Transverse colon (tissue), 4 donors: ENCODE measurements around the gene KCNAB2. TPM values are rescaled to one million over a fixed set of nuclear protein-coding genes. Genes with fewer than 3 reads are reported as not detected.

Experiments used
- DNase-seq: peaks from one replicate; pipeline ENCODE4 v3.0.0-alpha.2; 2019
- H3K27ac ChIP-seq, 4 donors: fragments of 200-600 bp; sonication (generic); 2 replicates each; pipeline ENCODE4 v1.5.1; 2016 to 2018; ENCODE audit warnings: inconsistent platforms in 4 of 4
- H3K27me3 ChIP-seq: fragments of 200-600 bp; sonication (generic); 2 replicates; pipeline ENCODE4 v1.5.1; 2017; ENCODE audit warnings: inconsistent platforms
- H3K36me3 ChIP-seq, 4 donors: fragments of 200-600 bp; sonication (generic); 2 replicates each; pipeline ENCODE4 v1.5.1; 2017 to 2019; ENCODE audit warnings: inconsistent platforms in 4 of 4
- H3K4me1 ChIP-seq, 4 donors: fragments of 200-600 bp; sonication (generic); 2 replicates each; pipeline ENCODE4 v1.5.1; 2017 to 2020; ENCODE audit warnings: inconsistent platforms in 4 of 4
- H3K4me3 ChIP-seq, 4 donors: fragments of 200-600 bp; sonication (generic); 1 replicate in 1 of 4; 2 replicates in 3 of 4; pipeline versions ENCODE4 v1.5.1 to v1.6.1; 2017 to 2019; ENCODE audit warnings: inconsistent platforms in 4 of 4
- H3K9me3 ChIP-seq, 2 donors: fragments of 200-600 bp; sonication (generic); 2 replicates each; pipeline ENCODE4 v1.5.1; 2017 to 2019; ENCODE audit warnings: inconsistent platforms in 2 of 2
- EP300 ChIP-seq: sonication (generic); formaldehyde crosslinking; IDR thresholded peaks from one replicate; pipeline ENCODE4 v1.6.1; 2017; ENCODE audit warnings: antibody characterized with exemption, low read depth
- POLR2A ChIP-seq: fragments of 450-650 bp; IDR thresholded peaks from one replicate; pipeline ENCODE4 v1.6.1; 2016; ENCODE audit warnings: antibody characterized with exemption, mild to moderate bottlenecking, moderate library complexity
- POLR2AphosphoS5 ChIP-seq, 3 donors: sonication (generic); formaldehyde crosslinking; IDR thresholded peaks; one replicate each; pipeline ENCODE4 v1.6.1; 2016; ENCODE audit warnings: antibody characterized with exemption in 3 of 3
- WGBS, 2 donors: methylation state at CpG; one replicate each; pipeline ENCODE4 v1.1.5; 2018; ENCODE audit warnings: low coverage in 1 of 2; 5-methylcytosine and 5-hydroxymethylcytosine counted together
- in situ Hi-C, 4 donors: fragments of 200-750 bp; cut with MboI; loops; one replicate each; pipeline versions ENCODE4 v1.15.0 to v1.15.1; 2017; ENCODE audit warnings: low sequenced_read_pairs in 3 of 4, low pct_ligation_motif_present in 1 of 4, low pct_unique_long_range_greater_than_20kb in 1 of 4
- intact Hi-C: fragments of 100-400 bp; cut with DNase I; formaldehyde crosslinking; loops from one replicate; pipeline ENCODE4 v1.15.1; 2023; ENCODE audit warnings: low total_unique reads
- total RNA-seq, 4 donors: library from RNA; depleted of rRNA; stranded (reverse); fragments of >200 nt; gene quantifications; one replicate each; pipeline ENCODE4 v1.1.0, GENCODE V29; 2016
- TF ChIP-seq, protein P1 (sequence below), 5 experiments: fragments of 200-600 bp in 3 of 5; fragments of 450-650 bp in 2 of 5; sonication (generic) in 3 of 5; IDR thresholded peaks; 1 replicate in 2 of 5; 2 replicates in 3 of 5; pipeline ENCODE4 v1.5.1; 2016 to 2017; ENCODE audit warnings: antibody characterized with exemption in 5 of 5, inconsistent platforms in 3 of 5, mild to moderate bottlenecking in 2 of 5, moderate library complexity in 1 of 5

The KCNAB2 gene
- total RNA-seq, 4 donors from 2014 or later, result 1.00 to 25.4 (median 7.9) TPM

DNA sequence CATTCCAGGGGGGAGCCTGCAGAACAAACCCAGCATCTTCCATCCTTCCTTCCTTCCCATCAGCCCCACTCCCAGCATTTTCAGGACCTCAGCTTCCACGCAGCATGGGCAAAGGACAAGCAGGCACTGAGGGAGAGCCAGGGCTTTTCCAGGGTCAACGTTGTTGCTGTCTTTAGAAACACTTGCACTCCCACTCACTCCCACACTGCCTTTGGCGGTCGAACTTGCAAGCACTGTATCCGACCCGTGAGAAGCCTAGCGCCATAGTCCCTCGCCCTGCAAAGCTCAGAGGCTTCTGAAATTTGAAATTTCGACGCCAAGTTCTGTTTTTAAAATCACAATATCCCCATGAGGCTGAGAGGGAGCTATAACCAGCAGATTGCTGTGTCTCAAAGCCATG lies 47.4 kb downstream of the KCNAB2 start:
- no peaks in the 10 kb centered on the region for H3K36me3 ChIP-seq
- no peaks in the 10 kb centered on the region for H3K4me1 ChIP-seq
- intact Hi-C loops, result no loop called here
- no peak for TF ChIP-seq POLR2A
- H3K4me3 ChIP-seq, result no peak overlapping the region
- 78 to 84% methylated on average over 10 of the region's 10 CpGs for WGBS, 2 donors
- in situ Hi-C loops, result no loop called here
- DNase-seq, result no peak
- no peaks in the 10 kb centered on the region for H3K27me3 ChIP-seq
- no peak overlapping the region for H3K27ac ChIP-seq
- no peaks in the 10 kb centered on the region for H3K9me3 ChIP-seq

DNA sequence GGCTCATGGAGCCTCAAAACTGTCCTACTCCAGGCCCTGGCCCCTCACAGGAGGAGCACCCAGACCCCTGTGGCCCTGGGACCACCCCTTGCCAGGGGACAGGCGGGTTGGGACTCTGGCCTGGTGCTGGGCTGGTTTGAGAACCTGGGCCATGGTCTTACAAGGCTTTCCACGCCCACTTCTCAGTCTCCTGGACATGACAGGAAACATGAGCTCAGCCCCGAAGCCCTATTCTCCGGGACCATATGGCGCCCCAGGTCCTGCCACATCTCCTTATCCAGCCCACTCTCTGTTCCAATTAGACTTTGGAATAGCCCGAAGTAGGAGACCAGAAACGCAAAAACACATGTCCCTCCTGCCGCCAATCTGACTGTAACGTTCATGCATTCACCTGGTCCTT lies 47.9 kb downstream of the KCNAB2 start:
- Histone ChIP-seq H3K4me3 (no peak overlapping the region), H3K27me3 (no peaks in the 10 kb centered on the region), H3K27ac (no peak overlapping the region), H3K4me1 (no peaks in the 10 kb centered on the region), H3K36me3 (no peaks in the 10 kb centered on the region), H3K9me3 (no peaks in the 10 kb centered on the region)
- TF ChIP-seq EP300 (no peak), POLR2A (no peak), POLR2AphosphoS5 (IDR thresholded peaks at IDR 0.05) (no peak)
- TF ChIP-seq, protein P1, sequence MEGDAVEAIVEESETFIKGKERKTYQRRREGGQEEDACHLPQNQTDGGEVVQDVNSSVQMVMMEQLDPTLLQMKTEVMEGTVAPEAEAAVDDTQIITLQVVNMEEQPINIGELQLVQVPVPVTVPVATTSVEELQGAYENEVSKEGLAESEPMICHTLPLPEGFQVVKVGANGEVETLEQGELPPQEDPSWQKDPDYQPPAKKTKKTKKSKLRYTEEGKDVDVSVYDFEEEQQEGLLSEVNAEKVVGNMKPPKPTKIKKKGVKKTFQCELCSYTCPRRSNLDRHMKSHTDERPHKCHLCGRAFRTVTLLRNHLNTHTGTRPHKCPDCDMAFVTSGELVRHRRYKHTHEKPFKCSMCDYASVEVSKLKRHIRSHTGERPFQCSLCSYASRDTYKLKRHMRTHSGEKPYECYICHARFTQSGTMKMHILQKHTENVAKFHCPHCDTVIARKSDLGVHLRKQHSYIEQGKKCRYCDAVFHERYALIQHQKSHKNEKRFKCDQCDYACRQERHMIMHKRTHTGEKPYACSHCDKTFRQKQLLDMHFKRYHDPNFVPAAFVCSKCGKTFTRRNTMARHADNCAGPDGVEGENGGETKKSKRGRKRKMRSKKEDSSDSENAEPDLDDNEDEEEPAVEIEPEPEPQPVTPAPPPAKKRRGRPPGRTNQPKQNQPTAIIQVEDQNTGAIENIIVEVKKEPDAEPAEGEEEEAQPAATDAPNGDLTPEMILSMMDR (IDR thresholded peaks at IDR 0.05), result no peak
- in situ Hi-C loops (no loop called here), intact Hi-C loops (no loop called here)
- WGBS, 2 donors, result 80 to 92% methylated on average over 1 to 9 of the region's 9 CpGs
- no peak for DNase-seq

DNA sequence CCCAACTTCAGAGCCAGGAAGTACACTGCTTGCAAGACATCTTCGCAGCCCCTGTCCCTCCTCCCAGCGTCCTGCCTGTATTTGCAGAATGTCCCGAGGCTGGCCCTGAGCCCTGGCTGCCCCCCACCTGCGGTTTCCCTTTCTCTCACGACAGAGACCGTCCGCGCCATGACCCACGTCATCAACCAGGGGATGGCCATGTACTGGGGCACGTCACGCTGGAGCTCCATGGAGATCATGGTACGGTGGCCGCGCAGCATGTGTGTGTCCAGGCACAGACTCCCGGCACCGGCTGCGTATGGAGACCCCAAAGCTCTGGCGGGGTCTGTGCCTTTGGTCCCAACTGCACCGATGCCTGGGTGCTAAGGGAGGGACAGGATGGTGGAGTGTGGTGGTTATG lies 48.6 kb downstream of the KCNAB2 start:
- H3K27ac ChIP-seq, result no peak overlapping the region
- no peaks in the 10 kb centered on the region for H3K4me1 ChIP-seq
- no peaks in the 10 kb centered on the region for H3K27me3 ChIP-seq
- in situ Hi-C loops, result no loop called here
- no peaks in the 10 kb centered on the region for H3K9me3 ChIP-seq
- 96 to 100% methylated on average over 1 to 19 of the region's 19 CpGs for WGBS, 2 donors
- no peak for DNase-seq
- no peak overlapping the region for H3K4me3 ChIP-seq
- TF ChIP-seq POLR2A (no peak), POLR2AphosphoS5 (IDR thresholded peaks at IDR 0.05) (no peak), EP300 (no peak)
- TF ChIP-seq, protein P1 (IDR thresholded peaks at IDR 0.05), result no peak
- intact Hi-C loops, result no loop called here
- no peaks in the 10 kb centered on the region for H3K36me3 ChIP-seq

DNA sequence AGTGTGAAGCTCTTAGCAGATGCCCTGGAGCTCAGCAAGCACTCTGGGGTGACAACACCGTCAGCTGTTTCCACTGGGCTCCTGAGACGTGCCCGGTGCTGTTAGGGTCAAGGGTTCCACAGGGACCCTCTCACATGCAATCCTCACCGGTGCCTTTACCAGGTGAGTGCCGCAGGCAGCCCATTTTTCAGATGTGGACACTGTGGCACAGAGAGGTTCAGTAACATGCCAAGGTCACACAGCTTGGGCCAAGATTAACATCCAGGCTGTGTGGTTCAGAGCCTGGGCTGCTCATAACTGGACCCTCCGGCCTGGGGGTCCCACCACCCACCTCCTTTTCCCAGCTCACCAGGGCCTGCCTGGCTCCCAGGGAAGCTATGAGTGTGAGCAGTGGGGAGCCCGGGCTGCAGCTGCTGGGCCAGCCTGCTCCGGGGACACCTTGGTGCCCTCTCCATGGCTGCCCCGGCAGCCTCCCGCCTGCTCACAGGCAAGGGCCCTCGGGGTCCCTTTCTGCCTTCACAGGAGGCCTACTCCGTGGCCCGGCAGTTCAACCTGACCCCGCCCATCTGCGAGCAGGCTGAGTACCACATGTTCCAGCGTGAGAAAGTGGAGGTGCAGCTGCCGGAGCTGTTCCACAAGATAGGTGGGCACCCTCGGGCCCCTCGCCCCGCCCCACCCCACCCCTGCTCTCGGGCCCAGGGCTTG lies 49.3 kb downstream of the KCNAB2 start:
- TF ChIP-seq POLR2A (no peak), EP300 (no peak)
- TF ChIP-seq, protein P1 (IDR thresholded peaks at IDR 0.05), result no peak
- no peak for DNase-seq
- H3K36me3 ChIP-seq, result no peaks in the 10 kb centered on the region
- H3K27ac ChIP-seq, result no peak overlapping the region
- intact Hi-C loops (no loop called here), in situ Hi-C loops (no loop called here)
- H3K27me3 ChIP-seq, result peaks cover 3% of the 10 kb centered on the region
- H3K4me3 ChIP-seq, result no peak overlapping the region
- no peaks in the 10 kb centered on the region for H3K4me1 ChIP-seq
- H3K9me3 ChIP-seq, result no peaks in the 10 kb centered on the region
- 76% methylated on average over 20 of the region's 21 CpGs; no CpG with 5 or more reads in 1 of the 2 donors for WGBS, 2 donors
